Measurements from ENCODE around the gene MPHOSPH9. TPM values are rescaled to one million over a fixed set of nuclear protein-coding genes. Genes with fewer than 3 reads are reported as not detected.

Gene MPHOSPH9
- total and polyA plus RNA-seq, 2 of the 4 experiments (the other 2 are of a cell fraction), result 7.6 to 17.0 TPM

- Histone ChIP-seq H4K91ac (ENCODE audit: insufficient read depth, low read depth, low read length) (no peak overlapping the region), H2AFZ (replicated peaks; ENCODE audit: low read length, poor library complexity) (no peak overlapping the region), H3K4me1 (ENCODE audit: control insufficient read depth, insufficient read depth, low read length) (peaks cover 3% of the 10 kb centered on the region), H3K56ac (ENCODE audit: extremely low read depth, insufficient read depth, low read length) (no peak overlapping the region), H3K4me3 (ENCODE audit: insufficient read depth, low read depth, low read length) (no peak overlapping the region), H3K27me3 (ENCODE audit: control insufficient read depth, insufficient read depth, low read length) (no peaks in the 10 kb centered on the region), H3K9ac (ENCODE audit: low read depth, low read length) (no peak overlapping the region), H2BK15ac (ENCODE audit: low read depth, low read length) (no peak overlapping the region), H2BK20ac (ENCODE audit: low read depth, low read length) (no peak overlapping the region), H3K9me1 (ENCODE audit: insufficient read depth, low read length) (peaks cover 3% of the 10 kb centered on the region; the same call in 1 of the 2 replicates), H3K4me2 (ENCODE audit: low read depth, low read length) (no peak overlapping the region), H3K14ac (replicated peaks; ENCODE audit: low read depth, low read length) (no peak overlapping the region), H3K27ac (ENCODE audit: insufficient read depth, low read length) (no peak overlapping the region), H3K9me3 (ENCODE audit: control insufficient read depth, insufficient read depth, low read length) (no peaks in the 10 kb centered on the region; the same call in 1 of the 2 replicates), H2AK9ac (replicated peaks; ENCODE audit: low read depth, low read length, poor library complexity) (no peak overlapping the region), H2BK5ac (ENCODE audit: low read depth, low read length, poor library complexity, severe bottlenecking) (no peak overlapping the region), H4K20me1 (ENCODE audit: insufficient read depth, low read length) (peaks cover 4% of the 10 kb centered on the region; the same call in 1 of the 2 replicates), H3K36me3 (ENCODE audit: control insufficient read depth, insufficient read depth, low read length) (peaks cover 10% of the 10 kb centered on the region), H3K23ac (ENCODE audit: low read depth, low read length) (no peak overlapping the region), H3K18ac (ENCODE audit: low read depth, low read length) (no peak overlapping the region), H2AK5ac (ENCODE audit: low read depth, low read length) (no peak overlapping the region), H3K79me1 (ENCODE audit: low read depth in 1 of 2, low read length in 2 of 2) (peaks cover 27 to 49% of the 10 kb centered on the region in 2 experiments), H4K5ac (ENCODE audit: low read depth, low read length) (no peak overlapping the region), H4K8ac (ENCODE audit: low read depth in 2 of 2, low read length in 2 of 2) (no peak overlapping the region), H3K4ac (ENCODE audit: low read depth, low read length) (no peak overlapping the region), H2BK120ac (ENCODE audit: low read depth, low read length) (no peak overlapping the region)
- ATAC-seq (ENCODE audit: low read depth) (no peak), DNase-seq (no peak)
- WGBS, 2 experiments (ENCODE audit: extremely low coverage in 2 of 2, insufficient read length in 1 of 2), result no CpG with 5 or more reads among the region's 3 CpGs
- ChIA-PET POLR2A (ENCODE audit: unreplicated experiment) (no interaction called here), CTCF (no interaction called here)
- intact Hi-C loops (cut with micrococcal nuclease), result no loop called here
- dilution Hi-C loops (cut with HindIII; ENCODE audit: low sequenced_read_pairs, unreplicated experiment), result loop anchor here (25.0 kb wide), 1 partner anchor 258 kb away; the partner anchor contains the start of genes ARL6IP4 and OGFOD2
- in situ Hi-C loops (cut with MboI; ENCODE audit: low sequenced_read_pairs), result no loop called here
- no TSS peak for BruUV-seq (replicated peaks)
- TF ChIP-seq RCOR1 (IDR thresholded peaks at IDR 0.05; ENCODE audit: insufficient replicate concordance, low read length) (no peak), ELK1 (IDR thresholded peaks at IDR 0.05; ENCODE audit: borderline replicate concordance, low read depth, low read length) (no peak), MAFK (IDR thresholded peaks at IDR 0.05; ENCODE audit: low read depth, low read length) (no peak), MAZ (IDR thresholded peaks at IDR 0.05; ENCODE audit: borderline replicate concordance, low read depth, low read length) (no peak), CEBPB (IDR thresholded peaks at IDR 0.05; ENCODE audit: low read depth, low read length) (no peak), FOS (IDR thresholded peaks at IDR 0.05; ENCODE audit: low read depth, low read length) (no peak), RAD21 (IDR thresholded peaks at IDR 0.05; ENCODE audit: low read length) (no peak), POLR2A (IDR thresholded peaks at IDR 0.05; ENCODE audit: low read depth, low read length) (no peak), BHLHE40 (IDR thresholded peaks at IDR 0.05; ENCODE audit: low read depth, low read length) (no peak), CTCF (conservative IDR thresholded peaks at IDR 0.05; ENCODE audit: low read depth, low read length) (no peak), SMC3 (IDR thresholded peaks at IDR 0.05; ENCODE audit: low read depth, low read length) (no peak), MXI1 (IDR thresholded peaks at IDR 0.05; ENCODE audit: borderline replicate concordance, low read depth, low read length) (no peak), NFE2L2 (IDR thresholded peaks at IDR 0.05; ENCODE audit: low read depth, low read length) (no peak), CHD1 (IDR thresholded peaks at IDR 0.05; ENCODE audit: low read depth, low read length) (no peak), RFX5 (IDR thresholded peaks at IDR 0.05; ENCODE audit: low read depth, low read length) (no peak)
- TF ChIP-seq, protein P1, sequence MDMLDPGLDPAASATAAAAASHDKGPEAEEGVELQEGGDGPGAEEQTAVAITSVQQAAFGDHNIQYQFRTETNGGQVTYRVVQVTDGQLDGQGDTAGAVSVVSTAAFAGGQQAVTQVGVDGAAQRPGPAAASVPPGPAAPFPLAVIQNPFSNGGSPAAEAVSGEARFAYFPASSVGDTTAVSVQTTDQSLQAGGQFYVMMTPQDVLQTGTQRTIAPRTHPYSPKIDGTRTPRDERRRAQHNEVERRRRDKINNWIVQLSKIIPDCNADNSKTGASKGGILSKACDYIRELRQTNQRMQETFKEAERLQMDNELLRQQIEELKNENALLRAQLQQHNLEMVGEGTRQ (IDR thresholded peaks at IDR 0.05; ENCODE audit: low read depth, low read length), result no peak
These were observed 12.7 kb upstream of the MPHOSPH9 start for GRCh38 chr12:123245678-123246077.

All from IMR-90 (cell line).